IPS-15b (cell line): ENCODE data around the gene NOL9.

Experiments
- H3K27me3 ChIP-seq: one replicate; pipeline ENCODE4 v1.6.1; 2013; ENCODE audit warnings: low read length; ENCODE audit not compliant: control insufficient read depth, insufficient read depth
- H3K36me3 ChIP-seq: one replicate; pipeline ENCODE4 v1.6.1; 2013; ENCODE audit warnings: low read length; ENCODE audit not compliant: control insufficient read depth, insufficient read depth
- H3K4me1 ChIP-seq: one replicate; pipeline ENCODE4 v1.6.1; 2013; ENCODE audit warnings: mild to moderate bottlenecking, low read length; ENCODE audit not compliant: control insufficient read depth, insufficient read depth
- H3K4me3 ChIP-seq: one replicate; pipeline ENCODE4 v1.5.1; 2013; ENCODE audit warnings: low read depth, low read length
- H3K9ac ChIP-seq: one replicate; pipeline ENCODE4 v1.6.1; 2013; ENCODE audit warnings: low read depth, mild to moderate bottlenecking, low read length
- H3K9me3 ChIP-seq: one replicate; pipeline ENCODE4 v1.6.1; 2013; ENCODE audit warnings: mild to moderate bottlenecking, low read length; ENCODE audit not compliant: control insufficient read depth, insufficient read depth

The NOL9 gene

DNA sequence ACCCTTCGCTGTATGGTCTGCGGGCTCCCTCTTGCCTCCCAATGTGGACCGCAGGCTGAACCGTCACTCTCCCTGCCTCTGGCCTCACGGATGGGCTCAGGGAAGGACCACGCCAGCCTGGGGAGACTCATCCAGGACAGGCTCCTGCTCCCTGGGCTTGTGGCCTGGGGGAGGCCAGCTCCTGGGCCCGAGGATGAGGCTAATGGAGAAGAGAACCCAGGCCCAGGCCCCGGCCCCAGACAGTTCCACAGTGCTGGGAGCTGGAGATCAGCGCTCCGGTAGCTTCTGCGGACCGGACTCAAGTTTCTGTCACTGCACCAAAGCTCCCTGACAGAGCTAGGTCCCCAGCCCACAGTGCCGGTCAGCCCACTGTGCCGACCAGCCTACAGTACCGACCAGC lies 49.4 kb downstream of the NOL9 start:
- no peaks in the 10 kb centered on the region for H3K9me3 ChIP-seq
- H3K4me3 ChIP-seq = no peak overlapping the region
- H3K4me1 ChIP-seq = no peaks in the 10 kb centered on the region
- no peak overlapping the region for H3K9ac ChIP-seq
- no peaks in the 10 kb centered on the region for H3K36me3 ChIP-seq
- no peaks in the 10 kb centered on the region for H3K27me3 ChIP-seq

DNA sequence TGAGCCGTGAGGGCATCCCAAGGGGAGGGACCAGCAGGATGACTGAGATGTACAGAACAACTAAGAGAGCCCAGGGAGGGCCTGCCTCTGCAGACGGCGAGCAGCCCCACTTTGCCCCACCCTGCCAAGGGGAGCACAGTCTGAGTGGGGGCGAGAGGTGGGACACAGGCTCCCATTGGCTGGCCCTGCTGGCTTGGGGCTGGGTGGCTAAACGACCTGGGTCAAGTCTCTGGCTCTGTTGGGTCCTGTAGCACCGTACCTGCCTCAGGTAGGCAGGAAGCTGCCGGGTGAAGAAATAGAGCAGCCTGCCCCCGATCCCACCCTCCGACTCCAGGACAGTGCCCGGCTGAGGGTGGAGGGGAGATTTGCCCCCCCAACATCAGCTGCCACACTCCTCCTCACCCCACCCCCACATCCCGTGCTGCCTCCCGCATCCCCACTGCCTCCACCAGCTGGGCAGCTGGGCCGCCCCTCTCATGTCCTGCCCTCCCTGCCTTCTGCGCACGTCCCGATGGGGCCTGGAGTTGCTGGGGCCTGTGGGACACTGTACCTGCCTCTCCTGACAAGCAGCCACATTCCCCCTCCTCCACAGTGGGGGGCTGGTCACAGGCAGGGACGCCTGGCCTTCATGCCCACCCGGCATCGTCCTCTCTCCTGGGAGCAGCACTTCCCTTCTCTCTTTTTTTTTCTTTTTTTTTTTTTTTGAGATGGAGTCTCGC lies 50.3 kb downstream of the NOL9 start:
- Histone ChIP-seq H3K9me3 (no peaks in the 10 kb centered on the region), H3K4me1 (no peaks in the 10 kb centered on the region), H3K4me3 (no peak overlapping the region), H3K9ac (no peak overlapping the region), H3K27me3 (no peaks in the 10 kb centered on the region), H3K36me3 (no peaks in the 10 kb centered on the region)

DNA sequence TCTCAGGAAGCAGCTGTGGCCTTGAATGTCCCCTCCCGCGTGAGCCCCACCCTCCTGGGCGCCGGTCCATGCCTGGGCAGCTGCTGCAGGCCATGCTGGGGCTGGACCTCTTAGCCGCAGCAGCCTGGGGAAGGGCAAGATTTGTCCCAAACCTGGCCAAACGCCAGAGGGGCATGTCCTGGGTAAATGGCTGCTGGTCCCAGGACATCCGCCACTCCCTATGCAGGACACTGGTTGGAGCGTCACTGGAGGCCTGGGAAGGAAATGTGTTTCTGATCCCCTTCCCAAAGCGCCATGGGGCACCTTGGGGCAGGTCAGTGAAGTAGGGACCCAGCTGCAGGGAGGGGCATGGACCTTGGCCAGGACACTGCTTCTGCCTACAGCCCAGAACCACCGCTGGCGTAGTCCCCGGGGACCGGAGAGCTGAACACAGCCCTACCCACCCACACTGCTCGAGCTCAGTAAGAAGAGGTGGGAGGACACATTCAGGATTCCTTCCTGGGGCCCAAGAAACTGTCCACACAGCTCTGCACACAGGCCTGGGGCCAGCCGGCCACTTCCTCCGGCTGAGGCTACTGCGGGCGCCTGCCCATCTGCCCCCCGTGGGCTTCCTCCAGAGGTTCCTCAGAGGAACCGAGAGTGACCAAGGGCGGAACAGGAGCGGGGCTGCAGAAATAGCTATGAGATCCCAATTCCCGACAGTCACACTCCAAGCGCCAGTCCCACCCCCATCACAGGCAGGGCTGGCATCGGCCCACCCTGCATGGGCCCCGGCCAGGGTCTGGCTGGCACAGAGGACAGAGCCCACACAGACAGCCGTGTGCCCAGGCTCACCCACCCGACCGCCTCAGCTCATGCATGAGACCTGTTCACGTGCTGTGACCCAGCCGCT lies 52.1 kb downstream of the NOL9 start:
- no peaks in the 10 kb centered on the region for H3K9me3 ChIP-seq
- no peak overlapping the region for H3K4me3 ChIP-seq
- H3K9ac ChIP-seq = no peak overlapping the region
- H3K4me1 ChIP-seq = no peaks in the 10 kb centered on the region
- H3K36me3 ChIP-seq = no peaks in the 10 kb centered on the region
- H3K27me3 ChIP-seq = peaks cover 5% of the 10 kb centered on the region

DNA sequence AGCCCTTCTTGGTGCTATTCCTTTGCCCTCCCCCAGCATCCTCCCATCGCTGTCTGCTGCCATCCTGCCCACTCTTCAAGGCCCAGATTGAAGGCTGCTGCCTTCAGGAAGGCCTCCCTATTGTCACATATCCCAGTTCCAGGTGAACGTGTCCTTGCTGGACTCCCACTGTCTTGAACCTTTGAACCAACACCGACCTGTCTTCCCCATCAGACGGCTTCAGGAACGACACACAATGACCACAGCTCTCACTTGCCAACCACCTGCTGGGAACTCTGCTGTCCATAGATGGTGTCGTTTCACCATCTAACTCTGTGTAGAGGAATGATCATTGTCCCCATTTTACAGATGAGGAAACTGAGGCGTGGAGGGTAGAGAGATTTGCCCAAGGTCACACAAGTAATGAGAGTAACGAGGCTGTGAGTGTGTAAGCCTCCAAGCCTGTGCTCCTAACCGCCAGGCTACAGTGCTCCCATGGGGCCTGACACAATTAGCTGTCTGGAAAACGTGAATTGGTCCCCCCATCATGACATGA lies 53.0 kb downstream of the NOL9 start:
- no peaks in the 10 kb centered on the region for H3K9me3 ChIP-seq
- no peaks in the 10 kb centered on the region for H3K36me3 ChIP-seq
- H3K4me1 ChIP-seq = no peaks in the 10 kb centered on the region
- H3K27me3 ChIP-seq = peaks cover 7% of the 10 kb centered on the region
- H3K4me3 ChIP-seq = no peak overlapping the region
- no peak overlapping the region for H3K9ac ChIP-seq

DNA sequence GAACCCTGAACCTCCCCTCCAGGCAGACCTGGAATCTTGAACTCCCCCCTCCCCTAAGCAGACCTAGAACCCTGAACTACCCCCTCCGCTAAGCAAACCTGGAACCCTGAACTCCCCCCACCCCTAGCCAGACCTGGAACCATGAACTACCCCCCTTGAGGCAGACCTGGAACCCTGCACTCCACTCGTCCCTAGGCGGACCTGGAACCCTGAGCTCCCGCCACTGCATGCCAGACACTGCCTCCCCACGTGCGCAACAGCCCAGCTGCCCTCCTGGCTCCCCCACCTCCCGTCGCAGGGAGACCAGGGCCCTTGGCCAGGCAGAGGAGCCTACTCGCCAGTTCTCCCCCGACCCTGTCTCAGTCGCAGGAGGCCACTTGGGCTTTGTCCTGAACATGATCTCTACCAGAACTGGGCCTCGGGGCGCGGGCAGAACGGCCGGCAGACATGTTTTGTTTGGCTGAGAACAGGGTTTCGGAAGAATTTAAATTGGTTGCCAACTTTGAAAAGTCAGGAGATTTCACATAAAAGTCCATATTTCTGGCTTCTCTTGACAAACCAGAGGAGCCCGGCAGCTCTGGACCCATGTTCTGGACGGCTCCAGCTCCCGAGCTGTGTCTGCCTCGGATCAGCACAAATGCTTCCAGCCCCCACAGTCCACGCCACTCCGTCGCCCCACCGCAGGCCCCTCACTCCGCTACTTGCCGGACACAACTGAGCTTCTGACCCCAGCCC lies 53.6 kb downstream of the NOL9 start:
- H3K36me3 ChIP-seq = no peaks in the 10 kb centered on the region
- H3K4me1 ChIP-seq = peaks cover 4% of the 10 kb centered on the region
- no peaks in the 10 kb centered on the region for H3K9me3 ChIP-seq
- H3K9ac ChIP-seq = no peak overlapping the region
- H3K27me3 ChIP-seq = peaks cover 12% of the 10 kb centered on the region
- H3K4me3 ChIP-seq = no peak overlapping the region

DNA sequence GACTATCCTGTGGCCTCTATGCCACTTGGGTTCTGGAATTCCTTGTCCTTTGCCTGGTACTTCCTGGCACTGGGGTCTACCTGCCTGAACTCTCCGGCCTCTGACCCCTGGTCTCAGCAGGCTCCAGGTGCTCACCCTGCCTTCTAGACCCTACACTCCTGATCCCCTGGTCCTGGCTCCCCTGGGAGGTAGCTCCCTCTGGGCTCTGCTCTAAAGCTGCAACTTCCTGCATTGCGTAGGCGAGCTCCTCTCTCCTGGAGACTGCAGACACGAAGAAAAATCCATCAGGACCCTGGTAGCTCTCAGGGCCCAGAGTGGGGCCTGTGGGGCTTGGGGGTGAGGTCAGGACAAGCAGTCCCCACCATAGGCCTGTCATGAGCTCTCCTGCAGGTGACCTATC lies 55.0 kb downstream of the NOL9 start:
- Histone ChIP-seq H3K36me3 (no peaks in the 10 kb centered on the region), H3K9me3 (no peaks in the 10 kb centered on the region), H3K9ac (no peak overlapping the region), H3K4me3 (no peak overlapping the region), H3K27me3 (peaks cover 14% of the 10 kb centered on the region), H3K4me1 (peaks cover 7% of the 10 kb centered on the region)

DNA sequence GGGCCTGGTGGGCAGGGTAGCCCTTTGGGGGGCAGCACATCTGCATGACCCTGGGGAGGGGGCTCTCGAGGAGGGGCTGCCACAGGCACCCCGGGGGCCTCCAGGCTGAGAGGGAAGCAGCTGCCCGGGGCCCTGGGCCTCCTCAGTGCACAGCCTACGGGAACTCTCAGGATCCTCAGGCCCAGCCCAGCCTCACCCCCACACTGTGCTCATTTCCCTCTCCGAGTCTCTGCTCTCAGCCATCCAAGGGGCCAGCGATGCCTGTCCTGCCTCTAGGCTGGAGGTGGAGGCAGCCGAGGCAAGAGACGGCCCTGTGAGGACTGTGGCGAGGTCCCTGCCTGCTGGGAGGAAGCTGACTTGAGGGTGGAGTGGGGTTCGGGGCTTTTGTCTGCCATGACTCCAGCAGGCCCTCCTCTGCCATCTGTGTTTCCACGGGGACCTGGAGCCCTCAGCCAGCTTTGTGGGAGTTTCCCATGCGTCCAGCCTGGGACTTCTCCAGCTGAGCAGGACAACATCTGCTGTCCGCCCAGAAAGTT lies 55.7 kb downstream of the NOL9 start:
- Histone ChIP-seq H3K9me3 (no peaks in the 10 kb centered on the region), H3K36me3 (no peaks in the 10 kb centered on the region), H3K9ac (no peak overlapping the region), H3K4me1 (peaks cover 7% of the 10 kb centered on the region), H3K27me3 (peaks cover 14% of the 10 kb centered on the region), H3K4me3 (no peak overlapping the region)

DNA sequence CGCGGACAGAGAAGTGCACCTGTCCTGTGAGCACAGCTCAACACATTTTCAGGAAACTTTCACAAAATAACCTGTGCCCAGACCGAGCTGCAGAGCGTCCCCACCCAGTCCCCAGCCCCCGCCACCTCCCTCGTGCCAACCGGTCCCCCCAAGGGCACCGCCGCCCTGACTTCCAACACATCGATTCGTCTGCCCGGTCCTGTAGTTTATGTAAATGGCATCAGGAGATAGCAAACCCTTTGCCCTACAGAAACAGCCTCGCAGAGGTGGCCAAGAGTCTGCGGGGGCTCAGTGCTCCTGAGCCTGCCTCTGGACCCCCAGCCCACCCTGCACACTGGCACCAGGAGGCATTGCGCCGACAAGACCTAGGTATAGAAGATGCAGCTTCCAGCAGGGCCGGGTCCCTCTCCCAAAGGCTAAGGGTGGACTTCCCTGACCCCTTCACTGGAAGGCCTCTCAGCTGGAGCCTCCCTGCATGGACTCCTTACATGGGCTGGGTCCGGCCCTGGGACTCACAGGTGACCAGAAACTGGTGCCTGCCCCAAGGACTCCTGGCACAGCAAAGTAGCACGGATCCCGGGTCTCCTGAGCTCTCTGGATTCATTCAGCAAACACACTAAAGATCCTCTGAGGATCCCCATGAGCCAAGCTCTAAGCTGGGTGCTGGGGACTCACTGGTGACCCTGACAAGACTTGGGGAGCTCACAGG lies 56.3 kb downstream of the NOL9 start:
- peaks cover 7% of the 10 kb centered on the region for H3K4me1 ChIP-seq
- peak overlapping the region; percentile 55 for H3K4me3 ChIP-seq
- H3K9ac ChIP-seq = no peak overlapping the region
- H3K36me3 ChIP-seq = no peaks in the 10 kb centered on the region
- no peaks in the 10 kb centered on the region for H3K9me3 ChIP-seq
- peaks cover 14% of the 10 kb centered on the region for H3K27me3 ChIP-seq

DNA sequence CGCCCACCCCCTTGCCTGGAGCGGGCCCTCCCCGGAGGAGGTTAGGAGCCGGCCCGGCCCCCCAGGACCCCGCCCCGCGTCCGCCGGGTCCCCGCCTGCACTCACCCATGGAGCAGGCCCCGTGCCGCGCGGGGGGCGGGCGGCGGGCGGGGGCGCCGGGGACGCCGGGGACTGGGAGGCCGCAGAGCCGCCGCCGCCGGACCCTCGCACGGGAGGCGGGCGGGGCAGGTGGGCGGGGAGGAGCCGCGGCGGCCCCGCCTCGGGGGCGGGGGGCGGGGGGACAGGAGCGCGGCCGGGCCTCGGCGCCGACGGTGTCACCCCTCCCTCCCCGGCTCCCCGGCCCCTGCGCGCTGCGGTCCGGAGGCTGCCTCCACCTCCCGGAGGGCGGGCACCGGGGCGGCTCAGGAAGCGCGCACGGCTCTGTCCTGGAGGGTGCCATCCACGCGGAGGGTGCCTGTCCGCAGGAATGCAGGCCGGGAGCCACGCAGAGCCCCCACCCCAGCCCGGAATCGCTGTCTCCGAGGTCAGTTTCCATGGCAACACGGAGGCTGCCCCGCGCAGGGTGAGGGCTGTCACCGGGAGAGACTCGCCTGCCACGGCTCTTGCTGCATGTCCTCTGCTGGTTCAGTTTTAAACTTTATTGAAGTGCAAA lies 57.0 kb downstream of the NOL9 start:
- H3K4me3 ChIP-seq = peak overlapping the region; percentile 58
- H3K27me3 ChIP-seq = peaks cover 14% of the 10 kb centered on the region
- H3K9me3 ChIP-seq = no peaks in the 10 kb centered on the region
- no peaks in the 10 kb centered on the region for H3K36me3 ChIP-seq
- peaks cover 7% of the 10 kb centered on the region for H3K4me1 ChIP-seq
- no peak overlapping the region for H3K9ac ChIP-seq

DNA sequence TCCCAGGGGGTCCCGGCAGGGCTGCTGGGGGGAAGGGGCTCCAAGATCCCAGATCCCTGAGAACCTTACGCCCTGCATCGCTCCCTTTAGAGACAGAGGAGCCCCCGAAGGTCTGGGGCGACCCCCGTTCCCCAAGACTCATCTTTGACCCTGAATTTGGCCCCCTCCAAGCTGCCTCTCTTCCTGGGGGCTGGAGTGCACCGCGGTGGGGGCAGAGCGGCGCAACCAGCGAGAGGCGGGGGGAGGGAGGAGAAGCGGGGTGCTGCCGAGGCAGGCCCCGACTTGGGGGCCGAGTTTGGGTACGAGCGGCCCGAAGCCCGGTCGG lies 57.5 kb downstream of the NOL9 start:
- H3K27me3 ChIP-seq = peaks cover 14% of the 10 kb centered on the region
- H3K4me3 ChIP-seq = peak overlapping the region; percentile 58
- peaks cover 7% of the 10 kb centered on the region for H3K4me1 ChIP-seq
- no peak overlapping the region for H3K9ac ChIP-seq
- no peaks in the 10 kb centered on the region for H3K36me3 ChIP-seq
- H3K9me3 ChIP-seq = no peaks in the 10 kb centered on the region

DNA sequence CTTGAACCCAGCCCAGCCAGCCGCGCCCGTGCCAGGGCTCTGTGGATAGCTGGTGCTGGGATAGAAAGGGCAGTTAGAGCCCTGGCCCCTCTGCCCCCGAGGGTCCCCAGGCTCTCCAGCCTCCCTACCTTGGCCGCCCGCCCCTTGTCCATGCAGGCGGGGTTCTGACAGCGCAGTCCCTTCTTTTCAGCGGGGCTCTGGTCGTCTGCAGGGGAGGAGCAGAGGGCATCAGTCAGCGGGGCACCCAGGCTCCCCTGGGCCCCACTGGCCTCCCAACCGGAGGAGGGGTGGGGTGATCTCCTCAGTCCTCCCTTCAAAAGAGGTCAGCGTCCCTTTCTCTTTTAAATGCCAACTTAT lies 58.0 kb downstream of the NOL9 start:
- Histone ChIP-seq H3K9me3 (no peaks in the 10 kb centered on the region), H3K9ac (no peak overlapping the region), H3K4me1 (peaks cover 12% of the 10 kb centered on the region), H3K36me3 (no peaks in the 10 kb centered on the region), H3K27me3 (peaks cover 14% of the 10 kb centered on the region), H3K4me3 (peak overlapping the region; percentile 58)
